NOMO-1 treated with DMSO at 0.1 percent for 48 hours (cell line): ENCODE data around the gene ATRIP.
A peak's percentile ranks its signal among the peaks of the same experiment; 100 is the strongest.
"Not testable (repeated sequence)": the region's sequence is repeated elsewhere in the genome, so short reads cannot be mapped to it uniquely, and the experiment has no call there.

Experiments used
- DNase-seq: peaks from one replicate; lab custom pipeline; 2025; ENCODE audit not compliant: unreplicated experiment; lab: John Stamatoyannopoulos, UW

ATRIP gene

GRCh38 chr3:48446425-48447193 lies at the start of gene ATRIP:
TSS of gene ATRIP (plus strand) at chr3:48446737. CDS start at chr3:48446846, 109 bp downstream.
- peak; percentile 82 for DNase-seq

GRCh38 chr3:48397767-48398681 lies 48.5 kb upstream of the ATRIP start:
- DNase-seq = no peak

- no peak for DNase-seq
These were observed 47.7 kb upstream of the ATRIP start for GRCh38 chr3:48398701-48399386.

GRCh38 chr3:48399387-48400172 lies 47.0 kb upstream of the ATRIP start:
- no peak for DNase-seq

- DNase-seq = peak; percentile 43
These were observed 45.6 kb upstream of the ATRIP start for GRCh38 chr3:48400824-48401433.

- DNase-seq = not testable (repeated sequence)
These were observed 45.1 kb upstream of the ATRIP start for GRCh38 chr3:48401434-48401901.

GRCh38 chr3:48402281-48402732 lies 44.2 kb upstream of the ATRIP start:
- no peak for DNase-seq

- DNase-seq = no peak
These were observed 43.6 kb upstream of the ATRIP start for GRCh38 chr3:48402907-48403306.

GRCh38 chr3:48403533-48404439 lies 42.8 kb upstream of the ATRIP start:
- DNase-seq = no peak

GRCh38 chr3:48404440-48405342 lies 41.8 kb upstream of the ATRIP start:
- DNase-seq = no peak

GRCh38 chr3:48405343-48405881 lies 41.1 kb upstream of the ATRIP start:
- DNase-seq = no peak

- DNase-seq = no peak
These were observed 40.6 kb upstream of the ATRIP start for GRCh38 chr3:48405971-48406370.

GRCh38 chr3:48406443-48407431 lies 39.8 kb upstream of the ATRIP start:
- DNase-seq = no peak

GRCh38 chr3:48407542-48408099 lies 38.9 kb upstream of the ATRIP start:
- no peak for DNase-seq

GRCh38 chr3:48408823-48409281 lies 37.7 kb upstream of the ATRIP start:
- DNase-seq = no peak
